HG02870 (cell line): ENCODE data around the gene HES5.

Experiments
- ATAC-seq: cut with Tn5 transposase; IDR thresholded peaks from one replicate; pipeline ENCODE4 v1.9.1; 2021; ENCODE audit warnings: mild to moderate bottlenecking, moderate library complexity; ENCODE audit not compliant: unreplicated experiment

The HES5 gene

GRCh38 chr1:2502661-2503553 lies 27.2 kb downstream of the HES5 start:
- no peak for ATAC-seq

DNA sequence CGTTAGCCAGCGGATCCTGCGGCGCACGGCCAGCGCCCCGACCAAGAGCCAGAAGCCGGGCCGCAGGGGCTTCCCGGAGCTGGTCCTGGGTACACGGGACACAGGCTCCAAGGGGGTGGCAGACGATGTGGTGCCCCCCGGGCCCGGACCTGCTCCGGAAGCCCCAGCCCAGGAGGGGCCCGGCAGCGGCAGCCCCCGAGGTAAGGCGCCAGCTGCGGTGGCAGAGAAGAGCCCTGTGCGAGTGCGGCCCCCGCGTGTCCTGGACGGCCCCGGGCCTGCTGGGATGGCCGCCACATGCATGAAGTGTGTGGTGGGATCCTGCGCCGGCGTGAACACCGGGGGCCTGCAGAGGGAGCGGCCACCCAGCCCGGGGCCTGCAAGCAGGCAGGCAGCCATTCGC lies 27.9 kb downstream of the HES5 start:
- no peak for ATAC-seq

DNA sequence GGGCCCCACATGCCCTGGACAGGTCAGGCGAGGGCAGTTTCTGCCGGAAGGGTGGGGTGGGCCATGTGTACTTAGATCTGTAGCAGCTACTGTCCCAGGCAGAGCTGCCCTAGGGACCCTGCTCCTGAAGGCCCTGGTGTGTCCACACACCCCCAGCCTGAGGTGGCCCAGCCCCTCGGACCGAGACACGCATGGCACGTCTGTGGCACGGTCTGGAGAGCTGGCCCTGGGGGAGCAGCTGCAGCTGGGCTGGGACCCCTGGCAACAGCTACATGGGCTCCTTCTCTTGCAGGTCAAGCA lies 28.3 kb downstream of the HES5 start:
- no peak for ATAC-seq

DNA sequence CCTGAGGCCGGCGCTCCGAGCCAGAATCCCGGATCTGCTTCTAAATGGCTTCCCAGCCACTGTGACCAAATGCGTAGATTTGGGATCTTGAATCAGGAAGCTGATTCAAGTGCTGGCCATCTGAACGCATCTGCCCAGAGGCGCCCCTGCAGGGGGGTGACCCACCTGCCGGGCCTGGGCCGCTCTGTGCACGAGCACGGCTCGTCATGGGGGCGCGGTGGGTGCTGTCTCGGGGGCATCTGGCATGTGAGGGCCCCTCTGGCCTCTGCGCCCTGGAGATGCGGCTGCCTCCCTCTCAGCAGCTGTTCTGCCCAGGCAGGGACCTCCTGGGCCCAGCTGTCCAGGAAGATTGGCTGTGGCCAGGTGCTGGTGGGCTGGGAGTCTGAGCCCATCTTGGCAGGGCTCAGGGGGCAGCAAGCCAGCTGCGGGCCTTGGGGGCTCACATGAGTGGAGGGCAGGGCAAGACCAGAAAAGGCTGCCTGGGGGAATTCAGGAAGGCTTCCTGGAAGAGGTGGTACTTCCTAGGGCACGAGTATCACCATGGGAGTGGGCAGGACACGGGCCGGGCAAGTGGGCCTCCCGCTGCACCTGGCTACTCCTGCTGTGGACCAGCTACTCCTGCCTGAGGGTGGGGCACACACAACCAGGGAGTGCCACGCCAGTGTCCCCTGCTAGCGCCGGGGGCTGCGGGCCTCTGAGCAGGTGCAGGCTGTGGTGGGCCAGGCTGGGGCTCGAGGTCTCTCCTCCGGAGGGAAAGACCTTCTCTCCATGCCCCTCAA lies 28.8 kb downstream of the HES5 start:
- no peak for ATAC-seq

GRCh38 chr1:2499986-2500596 lies 30.0 kb downstream of the HES5 start:
- no peak for ATAC-seq

DNA sequence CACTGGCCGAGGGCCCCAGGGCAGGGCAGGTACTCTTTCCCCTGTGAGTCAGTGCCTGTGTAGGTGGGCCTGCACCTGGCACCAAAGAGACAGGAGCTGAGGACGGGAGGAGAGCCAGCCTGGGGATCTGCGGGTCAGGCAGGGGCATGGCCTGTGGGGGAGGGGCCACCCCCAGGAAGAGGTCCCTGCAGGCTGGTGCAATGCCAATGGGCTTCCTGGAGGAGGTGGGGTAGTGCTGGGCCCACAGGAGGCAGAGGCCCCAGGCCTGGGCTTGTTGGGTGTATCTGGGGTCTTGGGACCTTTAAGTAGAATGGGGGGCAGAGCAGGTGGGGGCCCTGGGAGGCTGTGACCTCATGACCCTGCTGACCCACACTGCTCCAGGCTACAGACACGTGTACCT lies 30.8 kb downstream of the HES5 start:
- ATAC-seq, result no peak

GRCh38 chr1:2498648-2499047 lies 31.4 kb downstream of the HES5 start:
- no peak for ATAC-seq

- no peak for ATAC-seq
Measured at GRCh38 chr1:2497891-2498290, 32.2 kb downstream of the HES5 start.

- no peak for ATAC-seq
Measured at GRCh38 chr1:2496746-2497145, 33.3 kb downstream of the HES5 start.

DNA sequence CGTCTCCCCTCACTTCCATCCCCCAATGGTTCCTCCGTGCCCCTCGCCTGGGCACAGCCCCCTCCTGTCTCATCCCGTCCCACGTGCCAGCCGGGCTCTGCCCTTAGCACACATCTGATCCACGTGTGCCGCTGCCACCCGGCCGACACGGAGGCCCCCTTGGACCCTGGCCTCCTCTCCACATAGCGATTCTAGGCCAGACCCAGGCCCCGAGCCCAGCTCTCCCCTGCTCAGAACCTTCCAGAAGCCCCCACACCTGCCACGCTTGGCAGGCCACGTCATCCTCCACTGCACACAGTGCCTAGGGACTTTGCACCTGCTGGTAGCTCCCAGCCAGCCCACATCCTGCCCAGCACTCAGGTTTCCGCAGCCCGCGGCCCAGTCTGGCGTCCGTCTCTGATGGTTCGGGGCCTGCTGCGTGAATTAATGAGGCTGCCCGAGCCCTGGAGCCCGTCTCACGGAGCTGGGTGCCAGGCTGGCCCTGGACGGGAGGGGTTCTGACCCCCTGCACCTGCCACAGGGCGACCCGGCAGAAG lies 33.9 kb downstream of the HES5 start:
- no peak for ATAC-seq

DNA sequence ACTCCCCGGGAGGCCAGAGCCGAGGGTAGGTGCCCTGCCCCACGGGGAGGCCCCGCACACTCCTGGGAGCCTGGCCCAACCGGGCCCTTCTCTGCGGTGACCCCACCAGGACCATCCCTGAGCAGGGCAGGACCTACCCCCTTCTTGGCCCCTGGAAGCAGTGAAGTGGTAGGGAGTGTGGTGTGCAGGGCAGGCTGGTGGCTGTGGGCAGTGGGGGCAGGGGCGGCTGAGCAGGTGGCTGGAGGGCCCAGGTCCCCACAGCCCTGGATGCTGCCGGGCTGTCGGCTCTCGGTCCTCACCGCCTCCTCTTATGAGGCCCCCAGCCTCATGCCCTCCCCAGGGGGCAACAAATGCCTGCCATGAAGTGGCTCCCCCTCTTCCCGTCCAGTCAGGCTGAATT lies 34.5 kb downstream of the HES5 start:
- no peak for ATAC-seq

DNA sequence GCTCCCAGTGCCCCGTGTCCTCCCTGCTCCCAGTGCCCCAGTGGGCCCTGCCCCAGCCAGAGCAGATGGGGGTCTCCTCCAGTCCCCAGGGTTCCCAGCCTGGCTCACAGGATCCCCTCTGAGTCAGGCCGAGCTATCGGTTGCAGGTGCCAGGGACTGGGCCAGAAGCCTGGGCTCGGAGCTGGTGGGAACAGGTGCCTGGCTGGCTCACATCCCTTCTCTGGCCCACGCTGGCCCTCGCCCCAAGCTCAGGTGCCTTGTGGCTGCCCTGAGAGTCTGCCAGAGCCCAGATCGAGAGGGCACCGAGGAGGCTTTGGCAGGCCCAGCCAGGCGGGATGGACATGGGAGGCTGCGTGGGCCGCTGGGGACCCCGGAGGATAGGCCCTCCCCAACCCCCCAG lies 35.0 kb downstream of the HES5 start:
- ATAC-seq, result no peak

DNA sequence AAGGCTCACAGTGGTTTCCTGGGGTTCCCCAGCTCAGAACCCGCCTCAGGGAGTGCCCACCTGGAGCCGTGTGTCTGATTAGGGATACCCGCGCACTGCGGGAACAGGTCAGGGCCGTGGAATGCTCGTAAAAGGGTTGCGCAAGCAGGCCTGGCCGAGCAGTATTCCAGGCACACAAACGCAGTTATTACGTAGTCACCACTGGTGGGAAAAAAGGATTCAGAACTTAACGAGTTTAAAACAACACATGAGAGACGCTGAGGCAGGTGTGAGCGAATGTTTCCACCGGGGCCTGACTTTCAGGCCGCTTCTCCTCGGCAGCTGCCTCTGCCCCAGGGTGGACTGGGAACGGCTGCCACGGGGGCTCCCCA lies 35.8 kb downstream of the HES5 start:
- no peak for ATAC-seq

GRCh38 chr1:2493691-2494322 lies 36.3 kb downstream of the HES5 start:
- ATAC-seq, result no peak

GRCh38 chr1:2493218-2493617 lies 36.8 kb downstream of the HES5 start:
- ATAC-seq, result no peak

GRCh38 chr1:2492091-2492490 lies 38.0 kb downstream of the HES5 start:
- no peak for ATAC-seq

DNA sequence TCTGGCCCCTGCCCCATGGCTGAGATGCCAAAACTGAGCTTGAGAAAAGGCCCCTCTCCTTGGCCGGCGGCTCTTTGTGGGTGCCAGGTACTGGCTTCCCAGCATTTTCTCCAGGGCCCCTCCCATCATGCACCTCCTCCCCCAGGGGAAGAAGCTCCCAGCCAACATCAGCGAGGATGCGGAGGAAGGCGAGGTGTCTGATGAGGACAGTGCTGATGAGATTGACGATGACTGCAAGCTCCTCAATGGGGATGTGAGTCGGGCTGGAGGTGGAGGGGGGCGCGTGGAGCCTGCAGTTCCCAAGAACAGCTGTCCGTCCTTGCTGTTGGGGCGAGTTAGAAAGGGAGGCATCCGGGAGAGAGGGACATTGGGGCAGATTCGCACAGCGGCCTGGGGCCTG lies 40.4 kb downstream of the HES5 start:
- ATAC-seq, result no peak

- ATAC-seq, result no peak
Measured at GRCh38 chr1:2488688-2489087, 41.4 kb downstream of the HES5 start.

- ATAC-seq, result no peak
Measured at GRCh38 chr1:2486558-2486957, 43.5 kb downstream of the HES5 start.

DNA sequence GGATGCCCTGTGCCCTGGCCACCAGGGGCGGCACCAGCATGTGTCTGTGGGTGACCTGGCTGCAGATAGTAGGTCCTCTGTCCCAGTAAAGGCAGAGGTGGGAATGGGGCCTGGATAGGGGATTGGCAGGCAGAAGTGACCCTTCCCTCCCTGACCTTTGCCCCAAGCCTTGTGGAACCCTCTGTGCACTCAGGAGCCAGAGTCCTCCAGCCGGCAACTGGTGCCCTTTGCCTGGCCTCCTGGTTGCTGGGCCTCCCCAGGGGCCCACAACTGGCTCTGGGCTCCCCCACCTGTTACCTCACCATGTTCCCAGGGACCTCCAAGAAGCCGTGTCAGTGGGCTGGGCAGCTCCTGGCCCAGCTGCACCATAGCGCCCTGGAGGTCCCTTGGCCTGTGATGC lies 44.0 kb downstream of the HES5 start:
- no peak for ATAC-seq

DNA sequence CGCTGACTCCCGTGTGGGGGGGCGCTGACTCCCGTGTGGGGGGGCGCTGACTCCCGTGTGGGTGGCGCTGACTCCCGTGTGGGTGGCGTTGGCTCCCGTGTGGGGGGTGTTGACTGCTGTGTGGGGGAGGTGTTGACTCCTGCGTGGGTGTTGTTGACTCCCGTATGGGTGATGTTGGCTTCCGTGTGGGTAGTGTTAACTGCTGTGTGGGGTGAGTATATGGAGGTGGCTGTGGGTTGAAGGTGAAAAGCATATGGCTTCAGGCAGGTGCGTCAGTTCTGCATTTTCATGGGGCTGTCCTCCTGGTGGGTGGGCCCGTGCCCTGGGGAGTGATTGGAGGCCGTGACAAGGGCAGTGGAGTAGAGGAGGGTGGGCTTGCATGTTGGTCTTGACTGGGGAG lies 46.1 kb downstream of the HES5 start:
- ATAC-seq, result no peak
